Measurements from ENCODE around the gene C12orf60. TPM values are rescaled to one million over a fixed set of nuclear protein-coding genes. Genes with fewer than 3 reads are reported as not detected.
A peak's percentile ranks its signal among the peaks of the same experiment; 100 is the strongest.

Gene C12orf60
- polyA plus RNA-seq, 3 donors, result 0.11 to 0.46 TPM; not detected in 1

DNA sequence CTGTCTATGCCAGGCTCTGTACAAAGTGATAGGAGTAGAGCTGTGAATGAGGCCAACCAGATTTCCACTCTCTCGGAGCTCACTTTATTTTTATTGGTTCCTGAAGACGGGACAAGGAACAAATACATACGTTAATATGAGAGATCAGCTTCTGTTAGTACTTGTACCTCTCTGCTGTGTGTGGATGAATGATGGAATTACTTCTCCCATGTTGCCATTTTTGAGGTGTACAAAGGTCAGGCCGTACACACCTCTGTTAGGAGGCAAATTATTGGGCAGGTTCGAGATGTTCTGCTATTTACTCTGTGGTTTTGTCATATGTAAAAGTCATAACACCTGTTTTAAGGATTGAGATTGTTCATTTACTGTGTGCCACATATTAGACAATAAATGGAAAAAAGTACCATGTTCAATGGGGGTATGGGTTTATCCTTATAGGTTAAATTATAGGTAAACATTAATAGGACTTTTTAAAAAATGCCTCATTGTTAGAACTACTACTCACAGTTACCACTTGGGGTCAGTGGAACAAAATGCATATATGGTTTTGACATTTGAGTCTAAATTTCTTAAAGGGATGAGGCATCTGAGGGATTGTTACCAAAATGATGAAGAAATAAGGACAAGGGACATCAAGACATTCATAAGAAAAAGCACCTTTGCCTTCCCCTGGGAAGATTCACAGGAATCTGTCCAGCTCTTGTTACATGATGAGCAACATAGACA lies 27.1 kb upstream of the C12orf60 start:
- Mint-ChIP-seq H3K27me3 (ENCODE audit: low read depth in 3 of 3) (peaks cover 0 to 3% (median 1%) of the 10 kb centered on the region in 3 donors), H3K36me3 (no peaks in the 10 kb centered on the region), H3K4me1 (peaks cover 42% of the 10 kb centered on the region), H3K4me3 (no peak overlapping the region), H3K9me3 (peaks cover 0 to 5% (median 2%) of the 10 kb centered on the region in 7 donors), H3K27ac (peak overlapping the region in 3 of 7 donors; percentile 96 to 98 (median 98))
- TF ChIP-seq, protein P1, sequence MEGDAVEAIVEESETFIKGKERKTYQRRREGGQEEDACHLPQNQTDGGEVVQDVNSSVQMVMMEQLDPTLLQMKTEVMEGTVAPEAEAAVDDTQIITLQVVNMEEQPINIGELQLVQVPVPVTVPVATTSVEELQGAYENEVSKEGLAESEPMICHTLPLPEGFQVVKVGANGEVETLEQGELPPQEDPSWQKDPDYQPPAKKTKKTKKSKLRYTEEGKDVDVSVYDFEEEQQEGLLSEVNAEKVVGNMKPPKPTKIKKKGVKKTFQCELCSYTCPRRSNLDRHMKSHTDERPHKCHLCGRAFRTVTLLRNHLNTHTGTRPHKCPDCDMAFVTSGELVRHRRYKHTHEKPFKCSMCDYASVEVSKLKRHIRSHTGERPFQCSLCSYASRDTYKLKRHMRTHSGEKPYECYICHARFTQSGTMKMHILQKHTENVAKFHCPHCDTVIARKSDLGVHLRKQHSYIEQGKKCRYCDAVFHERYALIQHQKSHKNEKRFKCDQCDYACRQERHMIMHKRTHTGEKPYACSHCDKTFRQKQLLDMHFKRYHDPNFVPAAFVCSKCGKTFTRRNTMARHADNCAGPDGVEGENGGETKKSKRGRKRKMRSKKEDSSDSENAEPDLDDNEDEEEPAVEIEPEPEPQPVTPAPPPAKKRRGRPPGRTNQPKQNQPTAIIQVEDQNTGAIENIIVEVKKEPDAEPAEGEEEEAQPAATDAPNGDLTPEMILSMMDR (IDR thresholded peaks at IDR 0.05), result peak; percentile 21
- no peak overlapping the region for H3K9ac ChIP-seq (ENCODE audit: insufficient read depth, low read length, poor library complexity, severe bottlenecking)
- no peak for DNase-seq
- peak overlapping the region in 1 of 2 donors; percentile 93 for H3K27ac ChIP-seq (ENCODE audit: low read depth in 1 of 2, low read length in 2 of 2)
- H3K4me1 ChIP-seq (ENCODE audit: control insufficient read depth in 1 of 2, insufficient read depth in 2 of 2, low read length in 2 of 2), result peaks cover 28 to 42% of the 10 kb centered on the region in 2 donors
- peak overlapping the region; percentile 86 for H3K4me2 ChIP-seq (replicated peaks; ENCODE audit: extremely low read depth, low read length, poor library complexity, severe bottlenecking)
- peaks cover 0 to 6% of the 10 kb centered on the region in 2 donors for H3K9me3 ChIP-seq (replicated peaks in 1 of 2; ENCODE audit: control insufficient read depth in 1 of 2, insufficient read depth in 1 of 2, low read length in 2 of 2)
- no peaks in the 10 kb centered on the region for H4K20me1 ChIP-seq (ENCODE audit: insufficient read depth, low read length)
- no CpG with 5 or more reads among the region's 5 CpGs for whole genome bisulfite sequencing (ENCODE audit: insufficient coverage)
- peak overlapping the region in 1 of 3 experiments; percentile 95 for H3K4me3 ChIP-seq (replicated peaks in 1 of 3; ENCODE audit: low read depth in 2 of 3, low read length in 3 of 3)
- H3K36me3 ChIP-seq (replicated peaks in 1 of 2; ENCODE audit: control insufficient read depth in 1 of 2, insufficient read depth in 2 of 2, low read length in 2 of 2), result no peaks in the 10 kb centered on the region
- no peak overlapping the region for H2AFZ ChIP-seq (ENCODE audit: insufficient read depth, low read depth, low read length, poor library complexity, severe bottlenecking)
- H3K79me2 ChIP-seq (ENCODE audit: insufficient read depth, low read length), result peaks cover 40% of the 10 kb centered on the region
- intact Hi-C loops (cut with micrococcal nuclease), result no loop called here
- no peaks in the 10 kb centered on the region for H3K27me3 ChIP-seq (ENCODE audit: control insufficient read depth in 2 of 2, insufficient read depth in 2 of 2, low read length in 2 of 2)

- no peak overlapping the region for H3K4me3 Mint-ChIP-seq
- H3K4me1 Mint-ChIP-seq, result peaks cover 35% of the 10 kb centered on the region
- H3K27ac ChIP-seq (ENCODE audit: low read depth in 1 of 2, low read length in 2 of 2), result no peak overlapping the region
- no peak overlapping the region for H3K4me2 ChIP-seq (replicated peaks; ENCODE audit: extremely low read depth, low read length, poor library complexity, severe bottlenecking)
- H3K36me3 ChIP-seq (replicated peaks in 1 of 2; ENCODE audit: control insufficient read depth in 1 of 2, insufficient read depth in 2 of 2, low read length in 2 of 2), result no peaks in the 10 kb centered on the region
- intact Hi-C loops (cut with micrococcal nuclease), result no loop called here
- peaks cover 0 to 4% (median 0%) of the 10 kb centered on the region in 7 donors for H3K9me3 Mint-ChIP-seq
- no peak overlapping the region for H2AFZ ChIP-seq (ENCODE audit: insufficient read depth, low read depth, low read length, poor library complexity, severe bottlenecking)
- no peak for DNase-seq
- no peak overlapping the region for H3K27ac Mint-ChIP-seq
- TF ChIP-seq, protein P1 (IDR thresholded peaks at IDR 0.05), result no peak
- no peak overlapping the region for H3K4me3 ChIP-seq (replicated peaks in 1 of 3; ENCODE audit: low read depth in 2 of 3, low read length in 3 of 3)
- no peaks in the 10 kb centered on the region for H3K36me3 Mint-ChIP-seq
- 78% methylated on average over 2 of the region's 3 CpGs for WGBS (ENCODE audit: insufficient coverage)
- no peaks in the 10 kb centered on the region for H3K27me3 ChIP-seq (ENCODE audit: control insufficient read depth in 2 of 2, insufficient read depth in 2 of 2, low read length in 2 of 2)
- H3K79me2 ChIP-seq (ENCODE audit: insufficient read depth, low read length), result peaks cover 40% of the 10 kb centered on the region
- peaks cover 0 to 3% (median 1%) of the 10 kb centered on the region in 3 donors for H3K27me3 Mint-ChIP-seq (ENCODE audit: low read depth in 3 of 3)
- H3K9ac ChIP-seq (ENCODE audit: insufficient read depth, low read length, poor library complexity, severe bottlenecking), result no peak overlapping the region
- H3K9me3 ChIP-seq (replicated peaks in 1 of 2; ENCODE audit: control insufficient read depth in 1 of 2, insufficient read depth in 1 of 2, low read length in 2 of 2), result peaks cover 0 to 6% of the 10 kb centered on the region in 2 donors
- H3K4me1 ChIP-seq (ENCODE audit: control insufficient read depth in 1 of 2, insufficient read depth in 2 of 2, low read length in 2 of 2), result peaks cover 21 to 34% of the 10 kb centered on the region in 2 donors
- no peaks in the 10 kb centered on the region for H4K20me1 ChIP-seq (ENCODE audit: insufficient read depth, low read length)
Measured at GRCh38 chr12:14777271-14777670, 26.2 kb upstream of the C12orf60 start.

Measured in CD14-positive monocyte (primary cell).